ENCODE measurements around the gene ISYNA1.

DNA sequence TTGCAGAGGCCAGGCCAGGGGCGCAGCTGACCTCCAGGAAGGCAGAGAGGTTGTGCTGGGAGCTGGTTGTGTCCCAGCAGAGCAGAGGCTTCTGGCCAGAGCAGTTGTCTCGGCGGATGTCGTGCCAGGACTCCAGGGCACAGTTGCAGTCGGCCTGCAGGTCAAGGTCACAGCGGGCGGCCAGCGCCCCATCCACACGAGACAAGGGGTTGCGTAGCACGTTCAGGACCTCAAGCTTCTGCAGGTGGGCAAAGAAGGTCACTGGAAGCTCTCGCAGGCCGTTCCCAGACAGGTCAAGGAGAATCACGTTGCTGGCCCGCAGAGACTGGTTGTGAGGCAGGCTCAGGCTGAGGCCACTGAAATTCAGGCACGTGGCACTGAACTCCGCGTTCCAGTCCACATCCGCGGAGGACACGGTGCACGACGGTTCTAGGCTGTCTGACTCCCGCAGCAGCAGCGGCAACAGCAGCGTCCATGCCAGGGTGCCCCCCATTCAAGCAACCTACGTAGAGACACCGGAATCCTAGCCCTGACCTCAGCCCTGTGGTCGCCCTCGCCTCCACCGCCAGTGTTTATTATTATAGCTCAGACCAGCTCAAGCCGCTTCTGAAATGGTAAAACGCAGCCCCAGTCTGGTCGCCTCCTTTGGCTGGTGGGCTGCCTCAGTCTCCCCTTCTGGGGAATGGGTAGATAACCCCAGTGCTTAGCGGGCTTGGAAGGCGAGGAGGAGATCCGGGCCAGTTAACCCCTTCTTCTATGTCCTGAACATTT is 41.3 kb downstream of the ISYNA1 start:
- TF ChIP-seq, protein P1, sequence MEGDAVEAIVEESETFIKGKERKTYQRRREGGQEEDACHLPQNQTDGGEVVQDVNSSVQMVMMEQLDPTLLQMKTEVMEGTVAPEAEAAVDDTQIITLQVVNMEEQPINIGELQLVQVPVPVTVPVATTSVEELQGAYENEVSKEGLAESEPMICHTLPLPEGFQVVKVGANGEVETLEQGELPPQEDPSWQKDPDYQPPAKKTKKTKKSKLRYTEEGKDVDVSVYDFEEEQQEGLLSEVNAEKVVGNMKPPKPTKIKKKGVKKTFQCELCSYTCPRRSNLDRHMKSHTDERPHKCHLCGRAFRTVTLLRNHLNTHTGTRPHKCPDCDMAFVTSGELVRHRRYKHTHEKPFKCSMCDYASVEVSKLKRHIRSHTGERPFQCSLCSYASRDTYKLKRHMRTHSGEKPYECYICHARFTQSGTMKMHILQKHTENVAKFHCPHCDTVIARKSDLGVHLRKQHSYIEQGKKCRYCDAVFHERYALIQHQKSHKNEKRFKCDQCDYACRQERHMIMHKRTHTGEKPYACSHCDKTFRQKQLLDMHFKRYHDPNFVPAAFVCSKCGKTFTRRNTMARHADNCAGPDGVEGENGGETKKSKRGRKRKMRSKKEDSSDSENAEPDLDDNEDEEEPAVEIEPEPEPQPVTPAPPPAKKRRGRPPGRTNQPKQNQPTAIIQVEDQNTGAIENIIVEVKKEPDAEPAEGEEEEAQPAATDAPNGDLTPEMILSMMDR (IDR thresholded peaks at IDR 0.05 in 4 of 5, conservative IDR thresholded peaks at IDR 0.05 in 1 of 5): no peak
- TF ChIP-seq POLR2A (IDR thresholded peaks at IDR 0.05): no peak
